HepG2 (cell line): ENCODE measurements around the gene SYVN1. TPM values are rescaled to one million over a fixed set of nuclear protein-coding genes. Genes with fewer than 3 reads are reported as not detected.

Experiments used
- CBX5 ChIP-seq: sonication (generic); formaldehyde crosslinking; IDR thresholded peaks from 2 replicates; pipeline ENCODE4 v1.4.0; 2020; ENCODE audit warnings: missing genetic modification reagents, borderline replicate concordance
- HMGA1 ChIP-seq: sonication (generic); formaldehyde crosslinking; conservative IDR thresholded peaks from 2 replicates; pipeline ENCODE4 v1.4.0; 2020; ENCODE audit warnings: missing genetic modification reagents
- KDM5A ChIP-seq: fragments of 200-600 bp; sonication (generic); IDR thresholded peaks from 2 replicates; pipeline ENCODE4 v1.7.0; 2018; ENCODE audit warnings: antibody characterized with exemption, mild to moderate bottlenecking, low read length, borderline replicate concordance
- NR2F2 ChIP-seq: IDR thresholded peaks from 2 replicates; pipeline ENCODE4 v1.6.1; 2012; ENCODE audit warnings: low read depth, inconsistent platforms, borderline replicate concordance
- PPARG ChIP-seq: conservative IDR thresholded peaks from 2 replicates; pipeline ENCODE4 v1.6.1; 2016; ENCODE audit warnings: missing biosample characterization, missing genetic modification reagents
- RCOR2 ChIP-seq: IDR thresholded peaks from 2 replicates; pipeline ENCODE4 v1.6.1; 2016; ENCODE audit warnings: missing biosample characterization, missing genetic modification reagents
- RELA ChIP-seq: sonication (generic); formaldehyde crosslinking; IDR thresholded peaks from 2 replicates; pipeline ENCODE4 v1.4.0; 2020; ENCODE audit warnings: missing genetic modification reagents
- SOX6 ChIP-seq, 2 experiments: fragments of 450-650 bp in 1 of 2; sonication (generic) in 1 of 2; formaldehyde crosslinking in 1 of 2; IDR thresholded peaks; 2 replicates each; pipeline versions ENCODE4 v1.4.0 to v1.6.1; 2017 to 2020; ENCODE audit warnings: antibody characterized with exemption in 1 of 2, mild to moderate bottlenecking in 1 of 2, missing genetic modification reagents in 1 of 2
- ZBTB21 ChIP-seq: sonication (generic); formaldehyde crosslinking; IDR thresholded peaks from 2 replicates; pipeline ENCODE4 v1.4.0; 2020; ENCODE audit warnings: missing genetic modification reagents
- ZBTB7B ChIP-seq: sonication (generic); formaldehyde crosslinking; IDR thresholded peaks from 2 replicates; pipeline ENCODE4 v1.4.0; 2020; ENCODE audit warnings: missing genetic modification reagents
- ZNF468 ChIP-seq: sonication (generic); formaldehyde crosslinking; IDR thresholded peaks from 2 replicates; pipeline ENCODE4 v1.8.0; 2022; ENCODE audit warnings: mild to moderate bottlenecking, moderate library complexity, missing genetic modification reagents
- ZNF484 ChIP-seq: sonication (generic); formaldehyde crosslinking; IDR thresholded peaks from 2 replicates; pipeline ENCODE4 v1.5.1; 2020; ENCODE audit warnings: mild to moderate bottlenecking, low read depth, missing genetic modification reagents, borderline replicate concordance
- ZNF841 ChIP-seq: sonication (generic); formaldehyde crosslinking; IDR thresholded peaks from 2 replicates; pipeline ENCODE4 v1.8.1; 2023; ENCODE audit warnings: missing genetic modification reagents, borderline replicate concordance
- polyA plus RNA-seq, 8 experiments: library from polyadenylated mRNA; depleted of rRNA in 3 of 8; stranded (reverse) in 7 of 8; unstranded in 1 of 8; fragments of >200 nt; fragmentation: Illumina TruSeq in 4 of 8; extraction: Trizol in 4 of 8; gene quantifications; 2 replicates each; pipeline versions ENCODE4 v1.2.1 to v1.2.3, GENCODE V29; 2011 to 2016; ENCODE audit warnings: low read depth in 4 of 8, missing spikeins in 1 of 8, mixed read lengths in 1 of 8; ENCODE audit not compliant: insufficient read depth in 1 of 8
- total RNA-seq, 5 experiments: library from RNA; depleted of rRNA; stranded (reverse); fragments of >200 nt; fragmentation: Illumina TruSeq; extraction: Trizol; gene quantifications; 2 replicates each; pipeline ENCODE4 v1.2.3, GENCODE V29; 2016; ENCODE audit warnings: low read depth in 1 of 5
- TF ChIP-seq, protein P1 (sequence below): sonication (generic); formaldehyde crosslinking; IDR thresholded peaks from 2 replicates; pipeline ENCODE4 v1.4.0; 2020; ENCODE audit warnings: missing genetic modification reagents, borderline replicate concordance
- TF ChIP-seq, protein P2 (sequence below): IDR thresholded peaks from 2 replicates; pipeline ENCODE4 v1.6.1; 2016; ENCODE audit warnings: low read depth, control low read depth
- TF ChIP-seq, protein P3 (sequence below): sonication (generic); formaldehyde crosslinking; IDR thresholded peaks from 2 replicates; pipeline ENCODE4 v1.4.0; 2020; ENCODE audit warnings: mild to moderate bottlenecking, missing genetic modification reagents

SYVN1 gene
- total and polyA plus RNA-seq, 2 of the 13 experiments (the other 11 are each of a cell fraction or from before 2014, with no cell fraction given): 10.3 to 22.5 TPM

DNA sequence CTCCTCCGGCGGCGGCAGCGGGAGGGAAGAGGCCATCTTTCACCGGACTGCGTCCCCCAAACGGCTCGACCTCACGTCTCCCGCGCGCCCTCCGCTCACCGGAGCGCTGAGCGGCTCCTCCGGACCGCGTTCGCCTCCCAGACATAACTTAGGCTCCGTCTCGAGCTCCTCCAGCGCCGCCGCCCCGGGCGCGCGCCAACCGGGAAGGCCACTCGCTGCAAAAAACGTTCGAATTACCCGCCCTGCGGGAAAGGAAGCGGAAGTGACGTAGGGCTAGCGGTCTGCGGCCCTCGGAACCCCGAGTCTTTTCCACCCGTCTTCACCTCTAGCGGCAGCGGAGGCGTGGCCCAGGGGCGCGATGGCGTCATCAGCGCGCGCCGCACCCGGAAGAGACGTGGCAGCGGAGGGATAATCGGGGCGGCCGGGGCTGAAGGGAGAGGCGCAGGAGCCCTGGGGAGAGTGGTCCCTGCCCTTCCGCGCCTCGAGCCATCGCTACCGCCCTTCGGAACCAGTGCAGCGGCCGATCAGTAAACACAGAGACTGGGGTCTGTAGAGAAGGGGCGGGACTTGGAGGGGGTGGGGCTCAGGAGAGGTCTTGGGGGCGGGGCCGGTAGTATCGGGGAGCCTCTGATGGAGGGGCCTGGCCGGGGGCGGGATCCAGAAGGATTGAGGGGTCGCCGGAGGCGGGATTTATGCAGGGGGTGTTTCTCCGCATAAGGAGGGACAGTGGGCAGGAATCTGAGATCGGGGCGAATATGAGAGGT, 50.3 kb downstream of the SYVN1 start, which contains the start of the genes CDCA5 and ZFPL1 (continued):
- TF ChIP-seq ZBTB7B (CRISPR knock-in tag): peak; percentile 63
- TF ChIP-seq, protein P1, sequence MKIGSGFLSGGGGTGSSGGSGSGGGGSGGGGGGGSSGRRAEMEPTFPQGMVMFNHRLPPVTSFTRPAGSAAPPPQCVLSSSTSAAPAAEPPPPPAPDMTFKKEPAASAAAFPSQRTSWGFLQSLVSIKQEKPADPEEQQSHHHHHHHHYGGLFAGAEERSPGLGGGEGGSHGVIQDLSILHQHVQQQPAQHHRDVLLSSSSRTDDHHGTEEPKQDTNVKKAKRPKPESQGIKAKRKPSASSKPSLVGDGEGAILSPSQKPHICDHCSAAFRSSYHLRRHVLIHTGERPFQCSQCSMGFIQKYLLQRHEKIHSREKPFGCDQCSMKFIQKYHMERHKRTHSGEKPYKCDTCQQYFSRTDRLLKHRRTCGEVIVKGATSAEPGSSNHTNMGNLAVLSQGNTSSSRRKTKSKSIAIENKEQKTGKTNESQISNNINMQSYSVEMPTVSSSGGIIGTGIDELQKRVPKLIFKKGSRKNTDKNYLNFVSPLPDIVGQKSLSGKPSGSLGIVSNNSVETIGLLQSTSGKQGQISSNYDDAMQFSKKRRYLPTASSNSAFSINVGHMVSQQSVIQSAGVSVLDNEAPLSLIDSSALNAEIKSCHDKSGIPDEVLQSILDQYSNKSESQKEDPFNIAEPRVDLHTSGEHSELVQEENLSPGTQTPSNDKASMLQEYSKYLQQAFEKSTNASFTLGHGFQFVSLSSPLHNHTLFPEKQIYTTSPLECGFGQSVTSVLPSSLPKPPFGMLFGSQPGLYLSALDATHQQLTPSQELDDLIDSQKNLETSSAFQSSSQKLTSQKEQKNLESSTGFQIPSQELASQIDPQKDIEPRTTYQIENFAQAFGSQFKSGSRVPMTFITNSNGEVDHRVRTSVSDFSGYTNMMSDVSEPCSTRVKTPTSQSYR (CRISPR knock-in tag): peak; percentile 67; the same call in 1 of the 2 replicates
- TF ChIP-seq HMGA1 (CRISPR knock-in tag): no peak
- TF ChIP-seq ZNF468 (CRISPR knock-in tag): no peak
- peak; percentile 99 for TF ChIP-seq KDM5A
- TF ChIP-seq RCOR2: no peak
- TF ChIP-seq ZNF484 (CRISPR knock-in tag): no peak; the same call in 1 of the 2 replicates
- TF ChIP-seq ZNF841 (CRISPR knock-in tag): peak; percentile 52; the same call in 1 of the 2 replicates
- TF ChIP-seq ZBTB21: peak; percentile 75; the same call in 1 of the 2 replicates
- TF ChIP-seq, protein P2, sequence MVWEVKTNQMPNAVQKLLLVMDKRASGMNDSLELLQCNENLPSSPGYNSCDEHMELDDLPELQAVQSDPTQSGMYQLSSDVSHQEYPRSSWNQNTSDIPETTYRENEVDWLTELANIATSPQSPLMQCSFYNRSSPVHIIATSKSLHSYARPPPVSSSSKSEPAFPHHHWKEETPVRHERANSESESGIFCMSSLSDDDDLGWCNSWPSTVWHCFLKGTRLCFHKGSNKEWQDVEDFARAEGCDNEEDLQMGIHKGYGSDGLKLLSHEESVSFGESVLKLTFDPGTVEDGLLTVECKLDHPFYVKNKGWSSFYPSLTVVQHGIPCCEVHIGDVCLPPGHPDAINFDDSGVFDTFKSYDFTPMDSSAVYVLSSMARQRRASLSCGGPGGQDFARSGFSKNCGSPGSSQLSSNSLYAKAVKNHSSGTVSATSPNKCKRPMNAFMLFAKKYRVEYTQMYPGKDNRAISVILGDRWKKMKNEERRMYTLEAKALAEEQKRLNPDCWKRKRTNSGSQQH (CRISPR knock-in tag): peak; percentile 99
- 0 out of 2 replicates have a peak, but pooled peaks have one; percentile 80 for TF ChIP-seq CBX5
- TF ChIP-seq SOX6 (IDR thresholded peaks at IDR 0.05): no peak
- 0 out of 2 replicates have a peak, but pooled peaks have one; percentile 40 for TF ChIP-seq SOX6 (CRISPR knock-in tag; IDR thresholded peaks at IDR 0.05)
- no peak; the same call in 1 of the 2 replicates for TF ChIP-seq NR2F2
- TF ChIP-seq RELA: peak; percentile 67; the same call in 1 of the 2 replicates
- TF ChIP-seq, protein P3, sequence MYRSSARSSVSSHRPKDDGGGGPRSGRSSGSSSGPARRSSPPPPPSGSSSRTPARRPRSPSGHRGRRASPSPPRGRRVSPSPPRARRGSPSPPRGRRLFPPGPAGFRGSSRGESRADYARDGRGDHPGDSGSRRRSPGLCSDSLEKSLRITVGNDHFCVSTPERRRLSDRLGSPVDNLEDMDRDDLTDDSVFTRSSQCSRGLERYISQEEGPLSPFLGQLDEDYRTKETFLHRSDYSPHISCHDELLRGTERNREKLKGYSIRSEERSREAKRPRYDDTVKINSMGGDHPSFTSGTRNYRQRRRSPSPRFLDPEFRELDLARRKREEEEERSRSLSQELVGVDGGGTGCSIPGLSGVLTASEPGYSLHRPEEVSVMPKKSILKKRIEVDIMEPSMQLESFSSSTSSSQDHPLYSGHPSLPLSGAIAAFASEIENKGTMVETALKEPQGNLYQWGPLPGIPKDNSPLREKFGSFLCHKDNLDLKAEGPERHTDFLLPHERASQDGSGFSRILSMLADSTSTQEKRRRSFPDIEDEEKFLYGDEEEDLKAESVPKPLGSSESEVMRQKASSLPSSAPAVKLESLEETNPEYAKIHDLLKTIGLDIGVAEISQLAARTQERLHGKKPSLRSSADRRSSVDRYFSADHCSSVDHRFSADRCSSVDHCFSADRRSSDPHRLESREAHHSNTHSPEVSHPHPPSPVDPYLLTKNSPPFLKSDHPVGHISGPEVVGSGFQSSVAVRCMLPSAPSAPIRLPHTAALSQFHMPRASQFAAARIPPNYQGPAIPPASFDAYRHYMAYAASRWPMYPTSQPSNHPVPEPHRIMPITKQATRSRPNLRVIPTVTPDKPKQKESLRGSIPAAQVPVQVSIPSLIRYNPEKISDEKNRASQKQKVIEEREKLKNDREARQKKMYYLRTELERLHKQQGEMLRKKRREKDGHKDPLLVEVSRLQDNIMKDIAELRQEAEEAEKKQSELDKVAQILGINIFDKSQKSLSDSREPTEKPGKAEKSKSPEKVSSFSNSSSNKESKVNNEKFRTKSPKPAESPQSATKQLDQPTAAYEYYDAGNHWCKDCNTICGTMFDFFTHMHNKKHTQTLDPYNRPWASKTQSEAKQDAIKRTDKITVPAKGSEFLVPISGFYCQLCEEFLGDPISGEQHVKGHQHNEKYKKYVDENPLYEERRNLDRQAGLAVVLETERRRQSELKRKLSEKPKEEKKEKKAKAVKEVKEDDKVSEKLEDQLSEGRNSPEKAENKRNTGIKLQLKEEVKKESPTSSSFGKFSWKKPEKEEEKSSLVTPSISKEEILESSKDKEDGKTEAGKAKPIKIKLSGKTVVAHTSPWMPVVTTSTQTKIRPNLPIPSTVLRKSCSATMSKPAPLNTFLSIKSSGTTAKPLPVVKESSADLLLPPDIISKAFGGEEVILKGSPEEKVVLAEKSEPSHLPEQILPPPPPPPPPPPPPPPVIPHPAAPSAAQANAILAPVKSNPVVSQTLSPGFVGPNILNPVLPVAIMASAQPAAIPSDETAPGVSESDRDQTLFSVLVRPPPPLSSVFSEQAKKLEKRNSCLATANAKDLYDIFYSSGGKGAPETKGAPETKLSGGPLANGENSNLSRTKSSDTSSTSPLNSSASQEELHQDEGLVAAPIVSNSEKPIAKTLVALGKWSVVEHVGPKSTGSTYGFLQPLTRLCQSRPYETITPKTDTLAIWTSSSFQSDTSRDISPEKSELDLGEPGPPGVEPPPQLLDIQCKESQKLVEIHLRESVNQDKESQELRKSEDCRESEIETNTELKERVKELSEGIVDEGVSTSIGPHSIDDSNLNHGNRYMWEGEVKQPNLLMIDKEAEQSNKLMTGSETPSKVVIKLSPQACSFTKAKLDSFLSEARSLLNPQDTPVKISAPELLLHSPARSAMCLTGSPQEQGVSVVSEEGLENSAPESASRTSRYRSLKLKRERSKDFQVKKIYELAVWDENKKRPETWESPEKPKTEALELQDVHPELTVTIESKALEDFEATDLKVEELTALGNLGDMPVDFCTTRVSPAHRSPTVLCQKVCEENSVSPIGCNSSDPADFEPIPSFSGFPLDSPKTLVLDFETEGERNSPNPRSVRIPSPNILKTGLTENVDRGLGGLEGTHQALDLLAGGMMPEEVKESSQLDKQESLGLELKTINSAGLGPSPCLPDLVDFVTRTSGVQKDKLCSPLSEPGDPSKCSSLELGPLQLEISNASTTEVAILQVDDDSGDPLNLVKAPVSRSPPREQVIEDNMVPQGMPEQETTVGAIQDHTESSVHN (CRISPR knock-in tag): no peak
- TF ChIP-seq PPARG (CRISPR knock-in tag): 0 out of 2 replicates have a peak, but pooled peaks have one; percentile 32
